Esophagus mucosa (tissue), 1 donor: ENCODE results near the gene DEPP1. TPM values are rescaled to one million over a fixed set of nuclear protein-coding genes. Genes with fewer than 3 reads are reported as not detected.
A peak's percentile ranks its signal among the peaks of the same experiment; 100 is the strongest.

Source experiments
- ATAC-seq: fragments of 200-7000 bp; cut with Tn5 transposase; one replicate; pipeline ENCODE4 v1.9.1; 2020
- total RNA-seq: library from RNA; stranded (reverse); gene quantifications from one replicate; pipeline ENCODE4 v1.2.4, GENCODE V29; 2023
- donor health status: DM: yes; HTN: yes; CAD: no.

DEPP1 gene
- total RNA-seq, 1 donor from 2014 or later: 3.3 TPM

GRCh38 chr10:44931621-44932516, 46.7 kb downstream of the DEPP1 start:
- ATAC-seq: no peak

- no peak for ATAC-seq
Measured at GRCh38 chr10:44930904-44931620, 47.5 kb downstream of the DEPP1 start.

GRCh38 chr10:44929356-44930255, 49.0 kb downstream of the DEPP1 start:
- ATAC-seq: no peak

- ATAC-seq: no peak
Measured at GRCh38 chr10:44928462-44928861, 50.1 kb downstream of the DEPP1 start.

- ATAC-seq: peak; percentile 35
Measured at GRCh38 chr10:44927352-44927751, 51.3 kb downstream of the DEPP1 start.

GRCh38 chr10:44926751-44927351, 51.8 kb downstream of the DEPP1 start:
- ATAC-seq: no peak

Other genes starting within 250 kb of the DEPP1 start
- not detected for gene TMEM72, start 67.5 kb downstream of the DEPP1 start, total RNA-seq
- 2.3 TPM for gene RASSF4, start 19.0 kb downstream of the DEPP1 start, total RNA-seq
- gene ZNF22, start 22.1 kb upstream of the DEPP1 start, total RNA-seq: 7.0 TPM